RPMI7951 (cell line): ENCODE measurements around the gene DCLK2. TPM values are rescaled to one million over a fixed set of nuclear protein-coding genes. Genes with fewer than 3 reads are reported as not detected.

ENCODE experiments used
- DNase-seq: peaks from one replicate; pipeline ENCODE4 v3.0.0-alpha.2; 2012; ENCODE audit warnings: low read depth
- total RNA-seq: library from RNA; depleted of rRNA; stranded (reverse); fragments of >200 nt; shearing (Covaris generic); gene quantifications from 2 replicates; pipeline ENCODE4 v1.2.3, GENCODE V29; 2014

The DCLK2 gene
- total RNA-seq, 1 experiment from 2014 or later, result 4.1 TPM

- DNase-seq, result no peak
Observed at GRCh38 chr4:150238591-150238990, 160.3 kb downstream of the DCLK2 start.

DNA sequence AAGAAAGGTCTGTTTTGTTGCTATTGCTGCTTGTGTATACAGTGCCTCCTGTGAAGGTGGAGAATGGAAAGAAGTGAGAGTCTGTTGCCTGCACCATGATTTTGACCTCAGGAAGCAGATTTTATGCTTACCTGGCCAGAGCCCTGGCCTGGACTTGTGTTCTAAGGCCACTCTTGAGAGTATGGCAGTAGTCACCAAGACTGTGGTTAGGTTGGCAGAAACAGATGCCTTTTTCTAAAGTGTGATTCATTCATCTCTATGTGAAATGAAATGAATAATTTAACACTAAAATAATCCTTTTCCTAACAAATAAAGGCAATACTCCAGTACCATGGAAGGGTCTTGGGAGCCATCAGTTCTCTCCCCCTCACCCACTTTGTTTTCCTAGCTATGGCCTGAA lies 161.8 kb downstream of the DCLK2 start:
- no peak for DNase-seq

- DNase-seq, result peak; percentile 40
Observed at GRCh38 chr4:150242820-150243458, 164.7 kb downstream of the DCLK2 start.

GRCh38 chr4:150243932-150244331 lies 165.7 kb downstream of the DCLK2 start:
- DNase-seq, result no peak

GRCh38 chr4:150244600-150244999 lies 166.4 kb downstream of the DCLK2 start:
- DNase-seq, result peak; percentile 61

- DNase-seq, result no peak
Observed at GRCh38 chr4:150247184-150247583, 168.9 kb downstream of the DCLK2 start.

- DNase-seq, result peak; percentile 30
Observed at GRCh38 chr4:150248181-150248580, 169.9 kb downstream of the DCLK2 start.

- no peak for DNase-seq
Observed at GRCh38 chr4:150250293-150250997, 172.2 kb downstream of the DCLK2 start.

- no peak for DNase-seq
Observed at GRCh38 chr4:150250998-150251651, 172.9 kb downstream of the DCLK2 start.

DNA sequence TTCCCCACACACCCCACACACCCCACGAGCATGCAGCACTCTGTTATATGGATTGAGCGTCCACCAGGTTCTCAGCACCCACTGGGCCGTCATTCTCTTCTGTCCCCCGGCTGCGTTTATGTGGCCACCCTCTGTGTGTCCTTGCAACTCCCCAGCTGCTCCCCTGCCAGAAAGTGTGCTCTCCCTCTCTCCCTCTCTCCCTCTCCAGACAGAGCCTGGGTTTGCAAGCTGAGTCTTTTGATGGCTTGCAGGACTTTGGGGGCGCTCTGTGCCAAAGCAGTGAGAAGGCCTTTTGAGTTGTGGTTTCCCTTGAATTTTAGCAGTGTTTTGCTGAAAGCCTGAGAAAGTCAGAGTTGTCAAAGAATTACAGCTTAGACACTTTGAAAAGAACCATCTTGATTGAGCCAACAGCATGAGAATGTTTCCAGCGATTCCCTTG lies 173.5 kb downstream of the DCLK2 start:
- DNase-seq, result no peak

GRCh38 chr4:150252306-150252705 lies 174.1 kb downstream of the DCLK2 start:
- no peak for DNase-seq

DNA sequence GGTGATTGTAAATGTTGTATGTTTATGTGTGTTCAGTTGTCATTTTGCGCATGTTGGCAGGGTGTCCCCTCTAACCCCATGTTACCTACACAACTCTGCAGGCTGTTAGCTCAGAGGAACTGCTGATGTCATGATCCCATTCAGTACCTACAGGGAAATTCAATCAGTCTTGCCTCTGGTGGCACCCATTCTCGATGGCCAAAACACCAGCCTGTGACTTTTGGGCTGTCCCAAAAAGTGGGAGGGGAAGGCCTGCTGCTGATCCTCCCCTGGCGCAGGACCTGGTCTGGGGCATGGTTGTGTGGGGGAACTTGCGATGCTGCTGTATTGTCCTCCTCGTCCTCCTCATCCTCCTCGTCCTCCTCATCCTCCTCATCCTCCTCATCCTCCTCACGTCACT lies 174.5 kb downstream of the DCLK2 start:
- DNase-seq, result no peak

GRCh38 chr4:150253416-150253815 lies 175.2 kb downstream of the DCLK2 start:
- no peak for DNase-seq

- no peak for DNase-seq
Observed at GRCh38 chr4:150253965-150254630, 175.9 kb downstream of the DCLK2 start.

DNA sequence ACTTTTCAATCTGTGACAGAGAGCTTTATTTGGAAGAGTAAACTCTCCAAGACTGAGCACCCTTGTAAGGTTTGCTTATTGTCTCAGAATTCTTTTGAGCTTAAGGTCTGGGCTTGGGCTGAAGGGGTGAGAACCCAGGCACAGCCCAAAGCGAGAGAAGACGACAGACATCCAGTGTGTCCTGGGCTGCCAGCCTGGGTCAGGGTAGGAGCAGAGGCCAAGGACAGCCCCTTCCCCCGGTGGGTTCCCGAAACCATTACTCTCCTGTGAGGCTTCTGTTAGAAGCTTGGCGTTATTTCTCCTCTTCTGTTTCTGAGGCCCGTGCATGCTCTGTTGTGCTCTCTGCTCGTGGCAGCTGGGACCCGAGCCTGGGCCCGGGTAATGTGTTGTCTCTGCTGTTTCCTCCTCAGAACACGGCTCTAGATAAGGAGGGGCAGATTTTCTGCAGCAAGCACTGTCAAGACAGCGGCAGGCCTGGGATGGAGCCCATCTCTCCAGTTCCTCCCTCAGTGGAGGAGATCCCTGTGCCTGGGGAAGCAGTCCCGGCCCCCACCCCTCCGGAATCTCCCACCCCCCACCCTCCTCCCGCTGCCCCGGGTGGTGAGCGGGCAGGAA lies 177.5 kb downstream of the DCLK2 start:
- DNase-seq, result no peak

DNA sequence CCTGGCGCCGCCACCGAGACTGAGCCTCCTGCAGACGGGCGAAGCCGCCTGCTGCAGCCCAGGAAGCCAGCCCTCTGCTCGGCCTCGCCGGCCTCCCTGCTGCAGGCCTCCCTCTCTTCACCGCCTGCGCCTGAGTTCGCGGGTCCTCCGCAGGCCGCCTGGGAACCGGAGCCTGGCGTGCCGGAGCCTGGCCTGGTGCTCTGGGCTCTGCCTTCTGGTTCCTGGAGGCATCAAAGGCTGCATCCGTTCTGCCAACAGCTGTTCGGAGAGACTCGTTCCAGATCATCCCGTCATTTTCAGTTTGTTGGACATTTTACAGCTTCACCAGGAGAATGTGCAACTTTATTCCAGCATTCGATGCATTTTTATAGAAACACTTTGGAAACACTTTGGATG lies 178.0 kb downstream of the DCLK2 start:
- DNase-seq, result no peak

DNA sequence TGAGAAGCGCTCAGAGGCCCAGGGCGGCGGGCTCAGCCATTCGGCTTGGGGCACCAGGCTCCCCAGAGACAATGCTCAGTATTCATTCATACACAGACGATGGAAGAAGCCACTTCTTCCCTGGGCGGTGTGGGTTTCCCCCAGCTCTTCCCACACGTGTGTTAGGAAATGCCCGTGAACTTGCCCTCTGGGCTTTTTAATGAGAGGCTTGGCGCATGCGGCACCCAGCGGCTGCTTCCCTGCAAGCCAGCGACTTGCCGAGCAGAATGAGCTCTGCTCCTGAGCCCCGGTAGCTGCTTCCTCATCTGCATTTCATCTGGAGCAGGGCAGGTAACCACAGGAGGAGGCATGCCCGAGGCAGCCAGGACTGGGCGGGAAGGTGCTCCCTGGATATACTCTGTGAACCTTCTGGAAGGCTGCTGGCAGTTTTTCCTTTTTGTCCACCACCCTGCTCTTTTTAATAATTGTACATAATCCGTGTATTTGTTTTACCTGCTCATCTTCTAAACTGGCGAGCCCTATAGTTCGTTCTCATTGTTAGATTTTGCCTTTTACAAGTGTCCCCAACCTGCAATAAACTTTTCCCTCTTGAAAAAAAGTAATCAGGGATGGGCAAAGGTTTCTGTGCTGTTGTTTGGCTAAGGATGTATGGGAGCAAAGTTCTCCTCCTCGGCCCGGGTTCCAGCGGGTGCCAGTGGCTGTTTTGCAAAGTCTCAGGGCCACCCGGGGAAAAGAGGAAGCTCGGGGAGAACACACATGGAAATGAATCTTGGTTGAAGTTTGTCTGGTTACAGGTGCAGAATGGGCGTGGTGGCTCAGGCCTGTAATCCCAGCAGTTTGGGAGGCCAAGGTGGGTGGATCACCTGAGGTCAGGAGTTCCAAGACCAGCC lies 178.8 kb downstream of the DCLK2 start:
- no peak for DNase-seq

DNA sequence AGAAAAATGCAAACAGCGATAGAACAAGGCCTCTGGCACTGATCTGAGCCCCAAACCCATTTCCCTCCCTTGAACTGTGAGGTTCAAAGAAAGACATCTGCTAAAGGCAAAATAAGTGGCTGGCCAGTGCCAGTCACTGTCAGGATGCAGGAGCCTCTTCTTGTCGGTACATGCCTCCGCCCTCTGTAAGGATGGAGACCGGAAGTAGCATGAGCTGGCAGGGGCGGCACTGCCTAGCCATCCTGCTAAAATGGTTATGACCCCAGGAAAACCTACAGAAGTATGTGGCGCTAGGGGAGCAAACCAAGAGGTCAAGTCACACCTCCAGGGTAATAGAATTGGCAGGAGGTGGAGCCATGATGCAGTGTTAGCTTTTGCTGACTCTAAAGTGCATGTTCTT lies 180.3 kb downstream of the DCLK2 start:
- DNase-seq, result no peak

DNA sequence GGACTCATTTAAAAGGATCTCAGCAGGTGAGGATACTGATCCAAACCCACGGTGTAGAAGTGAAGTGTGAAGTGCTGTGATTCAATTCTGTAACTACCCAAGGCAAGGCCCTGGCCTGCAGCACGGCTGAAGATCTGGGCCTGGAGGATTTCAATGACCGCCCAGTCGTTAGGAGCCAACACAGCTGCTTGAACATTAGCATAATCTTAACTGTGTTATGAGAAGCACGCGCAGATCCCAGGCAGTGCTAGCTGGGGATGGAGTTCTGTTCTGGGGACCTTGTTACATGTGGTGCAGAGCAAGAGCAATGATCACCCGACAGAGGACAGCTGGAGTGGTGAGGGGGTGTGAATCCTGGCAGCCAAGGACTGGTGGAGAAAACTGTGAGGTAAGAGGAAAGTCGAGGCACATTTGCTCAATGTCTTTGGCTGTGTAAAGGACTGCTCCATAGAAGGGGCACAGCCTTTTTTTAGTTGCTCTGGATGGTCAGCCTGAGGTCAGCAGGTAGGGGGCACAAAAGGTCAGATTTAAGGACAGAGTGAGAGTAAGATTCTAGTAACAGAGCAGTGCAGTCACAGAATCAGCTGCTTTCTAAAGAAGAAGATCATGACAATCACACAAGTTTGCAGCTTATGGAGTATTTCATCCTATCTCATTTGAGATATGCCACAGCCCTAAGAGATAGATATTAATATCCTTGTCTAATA lies 181.8 kb downstream of the DCLK2 start:
- DNase-seq, result no peak

DNA sequence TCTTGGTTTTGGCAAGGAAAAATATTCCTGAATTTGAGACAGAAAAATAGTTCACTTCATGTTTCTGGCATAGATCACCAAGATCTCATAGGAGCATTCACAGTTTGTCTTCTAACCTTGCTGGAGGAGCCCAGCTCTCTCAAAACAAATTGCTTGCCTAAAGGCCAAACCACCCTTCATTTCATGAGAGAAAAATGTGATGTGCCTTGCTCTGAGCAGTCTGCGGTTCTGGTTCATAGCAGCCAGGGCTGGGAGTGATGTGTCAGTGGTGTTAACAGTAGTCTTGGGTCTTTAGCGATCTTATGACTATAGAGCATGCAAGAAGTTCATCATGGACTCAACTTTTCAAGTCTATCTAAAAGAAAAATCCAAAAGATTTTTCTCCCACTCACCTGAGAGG lies 183.3 kb downstream of the DCLK2 start:
- DNase-seq, result no peak
